Suprapubic skin (tissue), 4 donors: Measurements from ENCODE around the gene PREX1.

Experiments
- CTCF ChIP-seq, 2 donors: fragments of 200-600 bp in 1 of 2; fragments of 450-650 bp in 1 of 2; sonication (generic) in 1 of 2; IDR thresholded peaks; one replicate each; pipeline ENCODE4 v1.5.1; 2016 to 2019; ENCODE audit warnings: antibody characterized with exemption in 2 of 2, mild to moderate bottlenecking in 1 of 2, moderate library complexity in 1 of 2
- EP300 ChIP-seq: sonication (generic); formaldehyde crosslinking; IDR thresholded peaks from one replicate; pipeline ENCODE4 v1.6.1; 2017; ENCODE audit warnings: antibody characterized with exemption
- POLR2A ChIP-seq, 2 donors: fragments of 450-650 bp; IDR thresholded peaks; one replicate each; pipeline ENCODE4 v1.6.1; 2017; ENCODE audit warnings: antibody characterized with exemption in 2 of 2, mild to moderate bottlenecking in 2 of 2, moderate library complexity in 2 of 2
- POLR2AphosphoS5 ChIP-seq, 3 donors: sonication (generic); formaldehyde crosslinking; IDR thresholded peaks; one replicate each; pipeline ENCODE4 v1.6.1; 2017; ENCODE audit warnings: antibody characterized with exemption in 3 of 3

DNA sequence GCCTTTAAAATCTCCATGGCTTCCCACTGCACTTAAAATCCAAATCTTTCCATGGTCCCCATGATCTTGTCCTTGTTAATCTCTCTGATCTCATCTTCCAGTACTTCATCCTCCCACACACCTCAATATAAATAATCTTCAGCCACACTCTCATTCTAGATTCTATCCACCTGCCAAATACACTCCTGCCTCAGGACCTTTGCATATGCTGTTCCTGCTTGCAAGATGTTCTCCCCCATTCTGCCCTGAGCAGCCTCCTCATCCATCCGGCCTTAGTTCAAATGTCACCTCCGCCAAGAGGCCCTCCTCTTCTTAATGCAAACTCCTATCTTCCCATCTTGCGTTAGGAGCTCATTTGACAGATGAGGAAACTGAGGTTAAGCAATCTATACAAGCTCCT lies 77.4 kb downstream of the PREX1 start:
- TF ChIP-seq CTCF (IDR thresholded peaks at IDR 0.05) (no peak), EP300 (no peak), POLR2AphosphoS5 (IDR thresholded peaks at IDR 0.05) (no peak), POLR2A (IDR thresholded peaks at IDR 0.05) (no peak)
